NCI-H2029 (cell line): ENCODE measurements around the gene DTNB.

Experiments
- DNase-seq: peaks from one replicate; lab custom pipeline; 2025; lab: John Stamatoyannopoulos, UW

DTNB gene

DNA sequence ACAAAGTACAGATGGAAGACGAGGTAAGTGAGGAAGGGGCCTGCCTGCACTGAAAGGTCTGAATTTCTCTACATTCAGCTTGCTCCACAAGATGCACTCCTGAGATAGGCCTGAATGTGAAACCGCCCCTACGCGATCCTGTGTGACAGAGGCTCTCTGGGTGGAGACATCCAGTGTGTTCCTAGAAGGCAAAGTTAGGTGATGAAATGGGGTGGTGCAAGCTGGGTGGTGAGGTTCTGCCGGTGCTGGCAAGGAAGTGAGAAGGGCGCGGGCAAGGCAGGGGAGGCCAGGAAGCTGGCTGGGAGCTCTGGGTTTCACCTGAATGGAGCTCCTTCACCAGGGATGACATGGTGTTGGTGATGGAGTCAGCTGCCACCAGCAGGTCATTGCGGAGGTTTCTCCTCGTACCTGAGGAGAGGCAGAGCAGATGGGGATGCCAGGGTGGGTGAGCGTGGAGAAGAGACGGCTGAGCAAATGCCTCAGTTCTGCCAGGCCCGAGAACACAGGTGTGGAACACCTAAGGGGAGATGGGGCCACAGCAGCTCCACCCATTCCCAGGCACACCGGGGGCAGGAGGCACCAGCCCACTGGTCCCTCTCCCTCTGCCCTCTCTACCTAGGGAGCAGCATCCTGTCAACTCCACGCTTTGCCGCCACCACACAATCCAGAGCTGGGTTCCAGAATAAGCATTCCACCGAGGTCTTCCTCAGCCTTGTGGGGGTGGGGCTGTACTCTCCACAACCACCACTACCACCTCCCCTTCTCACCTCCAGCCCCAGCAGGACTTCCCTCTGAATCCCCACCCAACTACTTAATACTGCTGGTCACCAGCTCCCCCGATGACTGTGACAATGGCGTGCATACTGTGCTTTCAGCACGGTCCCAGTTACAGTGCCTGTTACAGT lies 286.2 kb downstream of the DTNB start:
- no peak for DNase-seq

DNA sequence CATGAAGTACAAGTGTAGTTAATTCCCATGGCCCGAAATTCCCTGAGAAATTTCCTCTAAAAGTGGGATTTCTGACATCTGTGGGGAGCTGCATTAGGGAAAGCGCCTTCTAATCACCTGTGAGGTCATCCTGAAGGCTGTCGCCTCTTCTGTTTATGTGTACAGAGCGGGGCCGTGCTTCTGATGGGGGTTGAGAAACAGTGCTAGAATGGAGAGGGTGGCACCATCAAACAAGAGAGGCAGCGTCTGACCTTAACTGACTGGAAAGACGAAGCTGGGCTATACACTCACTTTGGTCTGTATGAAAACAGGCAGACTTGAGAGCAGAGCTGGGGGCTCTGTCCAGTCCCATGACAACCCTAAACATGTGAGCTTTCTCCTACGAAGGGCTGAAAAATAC lies 287.5 kb downstream of the DTNB start:
- no peak for DNase-seq

DNA sequence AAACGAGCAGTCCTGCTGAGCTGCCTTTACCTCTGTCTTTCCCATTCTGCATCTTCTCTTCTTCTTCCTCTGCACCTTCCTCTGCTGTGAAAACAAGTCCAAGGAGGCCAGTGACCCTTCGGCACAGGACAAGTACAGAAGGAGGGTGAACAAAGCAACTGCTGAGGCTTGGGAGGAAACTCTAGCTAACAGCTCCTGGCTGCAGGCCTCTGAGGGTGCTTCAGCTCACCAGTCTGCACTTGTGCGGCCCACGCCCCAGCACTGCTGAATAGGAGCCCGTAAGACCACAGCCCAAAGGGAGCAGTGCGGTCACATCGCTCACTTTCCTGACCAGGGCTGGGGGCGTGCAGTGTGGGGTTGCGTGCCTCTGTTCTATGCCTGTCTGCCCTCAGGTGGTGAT lies 289.6 kb downstream of the DTNB start:
- no peak for DNase-seq

DNA sequence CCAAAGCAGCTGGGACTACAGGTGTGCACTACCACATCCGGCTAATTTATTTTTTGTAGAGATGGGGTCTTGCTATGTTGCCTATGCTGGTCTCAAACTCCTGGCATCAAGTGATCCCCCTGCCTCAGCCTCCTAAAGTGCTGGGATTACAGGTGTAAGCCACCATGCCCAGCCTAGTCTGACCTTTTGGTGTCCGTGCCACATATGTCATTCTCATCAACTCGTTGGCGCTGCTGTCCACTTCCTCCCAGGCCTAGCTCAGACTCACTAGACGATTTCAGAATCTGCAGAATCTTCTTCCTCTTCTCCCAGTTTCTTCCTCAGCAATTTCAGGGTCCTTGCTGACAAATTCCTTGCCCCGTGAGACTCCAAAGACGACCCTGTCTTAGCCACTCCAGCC lies 291.9 kb downstream of the DTNB start:
- DNase-seq, result no peak

DNA sequence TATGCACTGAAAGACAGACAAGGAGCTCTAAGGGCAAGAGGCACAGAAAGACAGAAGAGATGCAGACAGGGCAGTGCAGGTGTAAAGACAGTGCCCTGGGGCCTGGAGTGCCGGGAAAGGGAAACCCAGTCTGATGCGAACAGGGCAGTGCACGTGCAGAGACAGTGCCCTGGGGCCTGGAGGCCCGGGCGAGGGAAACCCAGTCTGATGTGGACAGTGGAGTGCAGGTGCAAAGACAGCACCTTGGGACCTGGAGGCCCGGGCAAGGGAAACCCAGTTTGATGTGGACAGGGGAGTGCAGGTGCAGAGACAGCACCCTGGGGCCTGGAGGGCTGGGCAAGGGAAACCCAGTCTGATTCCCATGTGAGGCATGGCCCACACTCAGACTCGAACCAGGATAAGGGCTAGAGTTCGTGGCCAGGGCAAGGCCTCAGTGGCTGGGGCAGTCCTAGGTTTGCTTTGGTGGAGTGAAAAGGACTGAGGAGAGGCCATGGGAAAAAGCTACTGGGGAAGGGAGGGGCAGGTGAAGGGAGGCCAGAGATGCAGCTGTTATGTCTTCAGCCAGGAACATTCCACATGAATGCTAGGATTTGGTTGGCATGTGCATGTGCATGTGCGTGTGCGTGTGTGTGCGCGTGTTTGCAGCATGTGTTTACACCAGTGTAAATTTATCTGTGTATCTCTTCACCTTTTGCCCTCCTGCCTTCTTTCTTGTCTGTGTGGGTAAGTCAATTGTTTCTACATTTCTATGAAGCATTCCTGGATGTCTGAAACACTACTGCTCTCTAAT lies 292.6 kb downstream of the DTNB start:
- DNase-seq, result no peak

DNA sequence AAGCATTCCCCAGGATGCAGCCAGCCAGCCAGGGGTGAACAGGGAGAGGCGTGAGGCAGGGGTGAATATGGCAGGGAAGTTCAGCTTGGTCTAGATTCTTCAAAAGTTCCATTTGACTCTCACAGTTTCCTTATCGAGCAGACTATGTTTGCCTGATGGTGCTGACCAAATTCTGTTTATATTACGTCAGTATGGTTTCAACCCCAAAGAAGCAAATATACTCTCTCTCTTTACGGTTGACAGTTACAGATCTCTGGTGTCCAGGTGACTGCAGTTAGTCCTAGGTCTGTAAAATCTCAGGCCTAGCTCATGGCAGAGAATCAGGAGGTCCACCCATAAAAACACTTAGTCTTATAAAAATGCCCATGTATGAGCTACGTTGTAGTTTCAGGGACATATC lies 293.4 kb downstream of the DTNB start:
- DNase-seq, result no peak

DNA sequence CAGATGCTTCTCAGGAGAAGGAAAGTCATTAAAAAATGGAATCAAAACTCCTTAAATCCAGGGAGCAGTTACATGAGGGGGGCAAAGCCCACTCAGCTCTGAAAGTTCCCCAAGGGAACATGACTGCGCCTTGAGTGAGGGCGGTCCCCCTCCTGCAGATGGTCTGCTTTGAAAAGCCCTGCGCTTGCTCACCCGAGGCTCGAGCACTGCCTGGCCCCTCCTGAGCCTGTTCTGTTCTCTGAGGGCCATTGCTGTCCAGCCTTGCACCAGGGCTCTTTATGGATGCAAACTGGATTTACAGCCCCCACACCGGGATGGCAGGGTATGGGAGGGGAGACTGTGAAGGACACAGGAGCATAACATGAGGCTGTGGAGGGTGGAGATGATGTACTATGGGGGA lies 293.8 kb downstream of the DTNB start:
- no peak for DNase-seq

DNA sequence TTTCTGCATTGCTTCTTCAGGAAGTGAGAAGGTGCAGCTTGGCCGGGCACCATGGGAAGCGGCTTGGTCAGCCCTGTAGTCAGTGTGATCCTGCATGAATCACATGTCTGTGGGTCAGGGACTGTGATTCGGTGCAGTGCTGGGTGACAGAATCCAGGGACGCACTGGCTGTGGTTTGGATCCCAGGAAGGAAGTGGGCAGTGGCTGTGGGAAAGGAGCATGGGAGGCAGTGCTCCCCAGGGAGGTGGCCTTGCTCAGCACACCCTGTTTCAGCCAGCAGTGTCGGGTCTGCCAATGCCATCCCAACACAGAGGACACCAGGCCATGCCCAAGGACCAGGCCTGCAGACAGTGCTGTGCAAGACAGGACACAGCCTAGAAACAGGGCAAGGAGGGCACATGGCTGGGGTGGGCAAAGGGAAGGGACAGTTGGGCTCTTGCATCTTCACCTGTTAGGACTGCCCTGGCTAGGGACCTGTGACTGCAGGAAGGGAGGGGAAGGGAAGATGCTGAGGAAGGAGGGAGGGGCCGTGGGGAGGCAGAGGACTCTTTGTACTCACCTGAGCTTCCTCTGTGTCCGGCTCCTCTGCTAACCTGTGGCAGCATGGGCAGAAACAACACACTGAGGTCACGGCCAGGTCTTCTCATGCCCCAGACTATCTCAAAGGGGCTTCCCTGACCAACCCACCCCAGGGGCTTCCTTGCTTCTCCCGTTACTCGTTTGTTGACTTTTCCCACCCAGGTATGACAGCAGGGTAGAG lies 294.5 kb downstream of the DTNB start:
- no peak for DNase-seq

DNA sequence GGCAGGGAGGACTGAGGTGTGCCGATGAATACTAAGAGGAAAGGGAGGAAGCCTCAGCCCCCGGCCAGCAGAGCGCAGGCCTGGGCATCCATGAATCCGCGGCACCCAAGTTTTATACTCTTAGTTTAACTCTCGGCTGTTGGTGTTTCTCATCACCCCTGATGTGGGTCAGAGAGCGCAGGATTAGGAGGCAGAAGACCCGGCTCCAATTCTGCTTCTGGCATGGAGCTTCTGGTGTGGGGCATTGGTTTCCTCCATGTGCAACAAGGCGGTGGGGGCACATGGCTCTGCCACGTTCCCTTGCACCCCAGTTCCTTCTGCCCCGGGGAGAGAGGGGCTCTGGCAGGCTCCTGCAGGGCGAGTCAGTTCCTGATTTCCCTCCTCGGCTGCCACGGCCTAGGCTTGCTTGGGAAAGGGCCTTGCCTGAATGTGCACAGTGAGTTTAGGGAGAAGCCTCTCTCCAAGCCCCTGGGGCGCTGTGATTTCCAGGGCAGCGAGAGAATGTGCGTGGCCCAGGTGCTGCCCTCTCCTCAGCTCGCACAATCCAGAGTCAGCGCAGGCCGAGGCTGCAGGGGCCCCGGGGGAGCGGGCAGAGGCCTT lies 295.5 kb downstream of the DTNB start:
- no peak for DNase-seq

DNA sequence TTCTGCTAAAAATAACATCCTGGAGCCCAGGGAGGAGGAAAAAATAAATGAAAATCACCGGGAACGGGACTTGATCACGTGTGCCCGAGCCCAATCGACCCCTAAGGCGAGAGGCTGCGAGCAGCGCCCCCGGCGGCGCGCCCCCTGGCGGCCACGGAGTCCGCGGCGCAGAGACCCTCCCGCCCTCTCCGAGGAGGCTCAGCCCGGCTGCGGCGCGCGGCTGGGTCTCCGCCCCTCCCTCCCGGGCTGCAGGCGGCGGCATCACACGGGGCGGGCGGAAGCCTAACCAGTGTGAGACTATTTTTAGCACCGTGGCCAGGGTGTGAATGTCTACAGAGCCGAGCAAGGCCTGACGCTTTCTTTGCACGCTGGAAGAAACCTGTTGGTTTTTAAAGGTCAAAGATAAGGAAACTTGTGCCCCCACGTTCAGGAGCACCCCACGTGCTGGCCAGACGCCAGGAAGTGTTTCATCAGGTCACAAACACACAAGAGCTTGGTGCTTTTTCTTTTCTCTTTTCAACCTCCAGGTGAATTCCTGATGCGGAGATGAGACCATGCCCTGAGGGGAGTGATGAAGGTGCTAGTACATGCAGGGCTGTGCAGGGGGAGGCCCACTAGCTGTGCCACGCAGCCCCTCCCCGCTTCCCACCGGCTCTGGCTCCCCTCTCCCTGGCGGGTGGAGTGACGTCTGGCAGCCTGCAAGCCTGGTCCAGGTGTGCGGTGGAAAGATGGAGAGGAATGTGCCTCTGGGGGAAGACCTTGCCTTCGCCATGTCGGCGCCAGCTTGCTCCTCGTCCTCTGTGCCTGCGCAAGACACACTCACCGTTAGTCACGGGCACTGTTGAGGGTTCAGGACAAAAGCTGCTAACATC lies 296.4 kb downstream of the DTNB start:
- peak; percentile 81 for DNase-seq

DNA sequence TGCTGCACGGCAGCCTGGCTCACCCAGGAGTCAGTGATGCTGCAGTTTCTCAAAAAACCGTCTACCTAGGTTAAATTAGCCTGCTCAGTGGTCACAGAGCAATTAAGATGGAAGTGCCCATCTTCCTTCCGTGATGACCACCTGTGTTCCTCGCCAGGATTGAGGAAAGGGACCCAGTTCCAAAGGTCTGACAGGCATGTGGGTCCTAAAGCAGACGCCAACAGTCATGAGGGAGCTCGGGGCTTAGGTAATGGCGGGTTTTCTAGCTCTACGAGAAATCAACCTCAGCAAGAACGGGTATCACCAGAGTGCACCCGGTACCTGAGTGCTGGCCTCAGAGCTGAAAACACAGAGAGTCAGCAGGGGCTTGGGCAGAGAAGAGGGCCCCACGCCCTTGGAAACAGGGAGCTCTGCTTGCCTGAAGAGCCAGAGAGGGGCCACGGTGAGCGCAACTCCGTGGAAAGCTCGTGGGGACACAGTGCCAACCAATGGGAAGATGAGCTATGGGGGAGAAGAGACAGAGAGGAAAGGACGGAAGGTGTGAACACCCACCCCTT lies 297.3 kb downstream of the DTNB start:
- DNase-seq, result no peak

DNA sequence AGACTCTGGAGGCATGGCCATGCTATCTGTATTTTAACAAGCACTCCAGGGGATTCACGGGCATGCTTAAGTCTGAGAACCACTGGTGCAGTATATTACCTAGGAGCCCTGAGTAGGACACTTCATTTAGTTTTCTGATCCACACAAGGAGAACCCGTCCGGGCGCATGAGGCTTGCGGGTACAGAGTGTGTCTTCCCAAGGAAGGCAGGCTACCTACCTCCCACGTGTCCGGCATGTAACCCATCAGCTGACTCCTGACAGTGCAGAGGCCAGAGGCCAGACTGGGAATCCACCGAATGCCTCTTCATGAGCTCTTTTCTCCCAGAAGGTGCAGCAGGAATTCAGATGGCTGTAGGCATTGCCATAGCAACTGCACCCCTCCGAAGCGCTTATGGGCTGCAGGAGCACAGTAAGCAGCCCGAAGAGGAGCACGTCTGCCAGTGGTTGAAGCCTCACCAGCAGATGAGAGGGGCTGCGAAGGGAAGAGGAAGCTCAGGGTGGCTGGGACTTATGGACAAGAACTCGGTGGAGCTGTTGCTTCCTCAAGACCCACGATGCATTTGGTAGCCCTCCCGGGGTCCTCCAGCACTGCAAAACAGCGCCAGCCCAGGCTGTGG lies 297.9 kb downstream of the DTNB start:
- DNase-seq, result no peak

DNA sequence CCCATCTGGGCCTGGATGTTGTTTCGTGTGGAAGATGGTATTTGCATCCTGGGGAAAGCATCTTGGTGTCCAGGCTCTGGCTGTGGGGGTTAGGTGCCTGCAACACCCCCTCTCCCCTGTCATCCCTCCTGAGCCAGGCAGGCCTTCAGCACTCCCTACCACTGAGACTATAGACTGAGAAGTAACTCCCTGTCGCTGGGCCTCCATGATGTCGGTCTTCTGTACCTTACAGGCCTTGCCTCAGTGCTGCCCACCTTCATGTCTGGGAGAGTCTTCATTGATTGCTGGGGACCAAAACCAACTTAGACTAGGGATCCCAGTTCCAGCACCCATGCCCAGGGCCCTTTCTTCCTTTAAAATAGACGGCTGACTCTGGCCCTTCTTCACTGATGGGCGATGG lies 298.6 kb downstream of the DTNB start:
- no peak for DNase-seq

DNA sequence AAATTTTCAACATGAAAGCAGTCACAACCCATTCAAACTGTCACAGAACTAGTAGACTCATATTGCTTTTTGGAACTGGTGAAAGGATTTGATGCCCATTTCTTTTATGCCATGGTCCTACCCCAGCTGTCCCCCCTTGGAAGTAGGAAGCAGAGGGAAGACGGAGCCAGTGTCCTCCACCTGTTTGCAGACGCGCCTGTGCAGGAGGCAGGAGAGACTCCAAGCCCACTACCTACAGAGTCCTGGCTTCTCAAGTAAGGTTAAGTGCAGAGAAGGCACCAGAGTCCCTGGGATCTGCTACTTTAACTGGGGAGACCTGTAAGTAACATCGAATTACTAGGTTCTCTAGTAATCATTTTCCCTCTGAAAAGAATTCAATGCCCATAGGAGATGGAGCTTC lies 299.0 kb downstream of the DTNB start:
- no peak for DNase-seq

DNA sequence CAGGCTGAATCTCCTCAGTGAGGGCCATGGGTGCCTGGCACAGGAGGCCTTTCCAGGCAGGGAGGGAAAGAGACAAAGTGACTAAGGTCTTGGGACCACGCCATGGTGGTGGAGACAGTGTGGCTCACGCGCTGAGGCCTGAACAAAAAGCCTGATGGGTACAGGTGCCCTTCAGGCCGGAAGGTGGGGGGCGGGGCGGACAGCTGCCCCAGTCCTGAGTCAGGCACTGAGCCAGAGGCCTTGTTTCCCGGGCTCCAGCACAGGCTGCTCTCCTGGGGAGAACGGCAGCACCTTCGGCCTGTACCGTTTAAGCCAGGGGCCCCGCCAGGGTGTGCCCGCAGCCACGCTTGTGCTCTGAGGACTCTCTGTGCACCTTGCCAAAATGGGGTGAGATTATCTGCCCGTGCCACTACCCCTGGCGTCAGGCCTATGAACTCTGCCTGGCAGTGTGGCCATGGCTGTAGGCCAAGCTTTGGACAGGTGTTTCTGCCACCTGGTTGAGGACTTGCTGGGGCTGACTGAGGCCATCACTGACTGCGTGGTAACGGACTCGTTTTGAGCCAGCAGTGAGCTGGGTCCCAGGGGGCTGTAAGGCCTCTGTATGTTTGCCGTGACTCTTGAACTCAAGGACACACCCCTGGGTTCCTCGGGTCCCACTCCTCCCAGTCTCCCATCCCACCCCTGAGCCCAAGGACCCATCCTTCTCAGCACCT lies 300.0 kb downstream of the DTNB start:
- DNase-seq, result peak; percentile 96

DNA sequence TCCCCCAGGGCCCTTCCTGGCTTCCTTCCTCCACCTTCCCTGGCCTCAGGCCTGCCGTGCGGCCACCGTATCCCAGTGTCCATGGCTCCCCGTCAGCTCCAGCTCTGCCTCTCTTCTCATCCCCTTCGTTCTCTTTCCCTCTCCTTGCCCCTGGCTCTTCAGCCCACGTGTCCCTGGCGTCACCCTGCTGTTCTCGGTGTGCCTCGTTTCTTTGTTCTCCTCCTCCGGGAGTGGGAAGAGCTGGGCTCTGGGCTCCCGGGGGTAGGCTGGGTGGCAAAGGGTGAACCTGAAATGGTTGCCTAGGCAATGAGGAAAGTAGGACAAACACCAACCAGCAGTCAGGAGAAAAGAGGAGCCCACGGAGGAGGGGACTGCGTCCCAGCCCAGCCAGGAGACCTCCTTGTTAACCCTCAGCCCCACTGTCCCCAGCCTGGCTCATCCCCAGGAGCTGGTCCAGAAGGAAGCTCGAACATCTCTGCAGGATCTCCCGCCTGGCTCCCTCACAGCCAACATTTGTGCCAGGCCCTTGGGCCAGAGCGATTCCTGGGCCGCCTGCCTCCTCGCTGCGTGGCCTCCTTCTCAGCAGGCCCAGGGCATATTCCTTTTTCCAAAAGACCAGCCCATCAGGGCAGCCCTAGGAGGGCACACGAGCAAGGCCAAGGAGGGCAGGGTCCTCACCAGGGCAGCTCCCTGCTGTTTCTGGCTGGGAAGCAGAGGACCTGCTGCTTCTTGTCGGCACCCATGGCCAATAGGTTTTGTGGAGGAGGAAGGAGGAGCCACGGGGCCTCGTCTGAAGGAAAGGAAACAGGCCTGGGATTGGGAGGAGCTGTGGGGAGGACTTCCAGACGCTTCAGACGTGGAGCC lies 300.7 kb downstream of the DTNB start:
- DNase-seq, result no peak

DNA sequence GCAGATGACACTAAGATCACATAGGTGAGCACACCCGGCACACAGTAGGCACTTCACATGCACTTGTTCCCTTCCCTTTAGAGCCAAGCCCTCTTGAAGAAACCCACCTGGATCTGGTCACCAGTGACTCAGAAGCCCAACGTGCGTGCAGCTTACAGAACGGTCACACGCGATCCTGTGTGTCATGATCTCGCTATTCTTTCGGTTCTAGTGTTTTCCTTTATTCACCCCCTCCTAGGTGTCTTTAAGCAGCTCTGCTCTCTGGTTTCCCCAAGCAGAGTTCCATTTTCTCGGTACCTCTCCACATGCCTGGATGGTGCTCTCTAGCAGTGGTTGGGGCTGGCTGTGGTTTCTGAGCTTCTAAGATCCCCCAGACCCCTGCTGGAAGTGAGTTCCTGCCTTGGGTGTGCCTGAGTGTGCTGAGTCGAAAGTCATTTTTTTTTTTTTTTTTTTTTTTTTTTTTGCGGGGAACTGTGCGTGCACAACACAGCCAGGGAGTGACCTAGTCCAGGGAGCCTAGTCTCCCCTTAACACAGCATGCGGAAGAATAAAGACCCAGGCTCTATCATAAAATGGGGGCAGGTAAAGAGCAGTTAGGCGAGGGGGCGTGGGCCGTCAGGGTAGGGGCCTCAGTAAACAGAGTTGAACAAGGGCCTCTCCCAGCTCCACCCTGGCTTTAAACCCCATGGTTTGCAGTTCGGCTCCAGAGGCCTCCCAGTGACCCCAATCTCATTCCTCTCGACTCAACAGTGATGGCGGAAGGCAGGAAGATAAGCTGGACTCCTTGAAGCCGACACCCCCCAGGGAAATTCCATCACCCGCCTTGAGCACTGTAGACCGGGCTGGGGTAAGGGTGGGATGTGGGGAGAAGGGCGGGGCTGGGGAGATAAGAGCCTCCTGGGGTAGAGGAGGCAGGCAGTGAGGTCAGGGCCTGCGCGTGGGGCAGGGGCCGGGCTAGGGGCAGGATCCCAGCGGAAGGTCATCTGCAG lies 301.8 kb downstream of the DTNB start:
- no peak for DNase-seq

DNA sequence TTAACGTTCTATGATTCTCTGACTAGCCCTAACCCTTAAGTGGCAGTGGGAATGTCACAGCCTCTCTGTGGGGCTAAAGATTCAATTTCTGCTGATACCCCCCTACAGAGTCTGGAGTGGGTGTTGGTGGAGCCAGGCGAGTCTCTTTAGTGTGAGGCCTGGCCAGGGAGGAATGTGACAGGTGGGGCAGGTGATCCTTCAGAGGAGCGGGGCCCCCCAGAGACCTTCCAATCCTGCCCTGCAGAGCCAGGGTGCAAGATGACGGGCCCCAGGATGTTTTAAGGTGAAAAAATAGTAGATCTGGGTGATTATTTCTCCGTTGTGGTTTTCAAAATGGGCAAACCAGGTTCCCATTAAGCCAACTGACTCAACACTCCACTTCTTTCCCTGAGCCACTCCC lies 303.5 kb downstream of the DTNB start:
- no peak for DNase-seq
